PC-3 (cell line): ENCODE data around the gene STAT2. TPM values are rescaled to one million over a fixed set of nuclear protein-coding genes. Genes with fewer than 3 reads are reported as not detected.

Experiments used
- ATAC-seq: fragments of 200-7000 bp; cut with Tn5 transposase; 2 replicates; pipeline ENCODE4 v1.9.1; 2020; ENCODE audit warnings: mild to moderate bottlenecking, moderate library complexity
- BruUV-seq: library from RNA; stranded (reverse); fragments of 400-500 nt; replicated peaks from 2 replicates; lab custom pipeline; 2021; lab: Mats Ljungman, UMichigan
- CTCF ChIA-PET: fragments of 300-600 bp; sonication (Branson Sonifier 250); formaldehyde crosslinking; loops from one replicate; lab custom pipeline; 2022; ENCODE audit warnings: antibody characterized with exemption; lab: Charles Lee
- POLR2A ChIA-PET: fragments of 300-600 bp; sonication (Branson Sonifier 250); formaldehyde crosslinking; loops from one replicate; lab custom pipeline; 2022; ENCODE audit warnings: antibody characterized with exemption; ENCODE audit not compliant: unreplicated experiment; lab: Charles Lee
- DNase-seq: peaks from one replicate; pipeline ENCODE4 v3.0.0-alpha.2; 2015
- H2AFZ ChIP-seq: fragments of 300-600 bp; sonication (generic); 2 replicates; pipeline ENCODE4 v1.6.0; 2016; ENCODE audit warnings: antibody characterized with exemption, low read length
- H3F3A ChIP-seq: fragments of 300-600 bp; sonication (generic); one replicate; pipeline ENCODE4 v1.6.0; 2017; ENCODE audit warnings: antibody characterized with exemption, low read length, control low read depth, mild to moderate bottlenecking; ENCODE audit not compliant: unreplicated experiment
- H3K27ac ChIP-seq: fragments of 300-600 bp; sonication (generic); 2 replicates; pipeline ENCODE4 v1.5.1; 2016; ENCODE audit warnings: mild to moderate bottlenecking, low read length
- H3K27me3 ChIP-seq: fragments of 300-600 bp; sonication (generic); 2 replicates; pipeline ENCODE4 v1.6.1; 2016; ENCODE audit warnings: low read length, mixed read lengths
- H3K36me3 ChIP-seq: fragments of 300-600 bp; sonication (generic); 2 replicates; pipeline ENCODE4 v1.6.1; 2016; ENCODE audit warnings: low read depth, mixed run types, low read length, mixed read lengths
- H3K4me1 ChIP-seq: fragments of 300-600 bp; sonication (generic); 2 replicates; pipeline ENCODE4 v1.5.1; 2016; ENCODE audit warnings: low read length; ENCODE audit not compliant: insufficient read depth
- H3K4me2 ChIP-seq: fragments of 300-600 bp; sonication (generic); 2 replicates; pipeline ENCODE4 v1.6.0; 2016; ENCODE audit warnings: low read length
- H3K4me3 ChIP-seq: fragments of 300-600 bp; sonication (generic); 2 replicates; pipeline ENCODE4 v1.5.1; 2016; ENCODE audit warnings: mild to moderate bottlenecking, low read length, mixed read lengths
- H3K79me2 ChIP-seq: fragments of 300-600 bp; sonication (generic); 2 replicates; pipeline ENCODE4 v1.6.1; 2017; ENCODE audit warnings: low read length, mixed read lengths
- H3K9ac ChIP-seq: fragments of 300-600 bp; sonication (generic); 2 replicates; pipeline ENCODE4 v1.6.0; 2016; ENCODE audit warnings: mild to moderate bottlenecking, low read length
- H3K9me2 ChIP-seq: fragments of 300-600 bp; sonication (generic); replicated peaks from 2 replicates; pipeline ENCODE4 v1.6.1; 2016; ENCODE audit warnings: mixed run types, low read length, mixed read lengths
- H3K9me3 ChIP-seq: fragments of 300-600 bp; sonication (generic); 2 replicates; pipeline ENCODE4 v1.6.1; 2016; ENCODE audit warnings: low read length, mixed read lengths
- H4K20me1 ChIP-seq: fragments of 300-600 bp; sonication (generic); 2 replicates; pipeline ENCODE4 v1.6.1; 2016; ENCODE audit warnings: low read length, mixed read lengths
- CTCF ChIP-seq: fragments of 300-600 bp; sonication (generic); conservative IDR thresholded peaks from 2 replicates; pipeline ENCODE4 v1.5.1; 2017; ENCODE audit warnings: antibody characterized with exemption, low read depth, mild to moderate bottlenecking, low read length
- EZH2 ChIP-seq: fragments of 300-600 bp; sonication (generic); IDR thresholded peaks from one replicate; pipeline ENCODE4 v1.6.1; 2017; ENCODE audit warnings: antibody characterized with exemption, mild to moderate bottlenecking, low read length; ENCODE audit not compliant: unreplicated experiment
- EZH2phosphoT487 ChIP-seq: fragments of 300-600 bp; sonication (generic); IDR thresholded peaks from 2 replicates; pipeline ENCODE4 v1.6.1; 2018; ENCODE audit warnings: mild to moderate bottlenecking, antibody characterized with exemption, low read length, borderline replicate concordance
- intact Hi-C: fragments of 100-400 bp; cut with micrococcal nuclease; formaldehyde crosslinking; loops from 2 replicates; pipeline ENCODE4 v1.9.0; 2023
- total RNA-seq: library from RNA; depleted of rRNA; stranded (reverse); fragments of >200 nt; gene quantifications from 2 replicates; pipeline ENCODE4 v1.2.3, GENCODE V29; 2014

Gene STAT2
- total RNA-seq, 1 experiment from 2014 or later, result 68.8 TPM

DNA sequence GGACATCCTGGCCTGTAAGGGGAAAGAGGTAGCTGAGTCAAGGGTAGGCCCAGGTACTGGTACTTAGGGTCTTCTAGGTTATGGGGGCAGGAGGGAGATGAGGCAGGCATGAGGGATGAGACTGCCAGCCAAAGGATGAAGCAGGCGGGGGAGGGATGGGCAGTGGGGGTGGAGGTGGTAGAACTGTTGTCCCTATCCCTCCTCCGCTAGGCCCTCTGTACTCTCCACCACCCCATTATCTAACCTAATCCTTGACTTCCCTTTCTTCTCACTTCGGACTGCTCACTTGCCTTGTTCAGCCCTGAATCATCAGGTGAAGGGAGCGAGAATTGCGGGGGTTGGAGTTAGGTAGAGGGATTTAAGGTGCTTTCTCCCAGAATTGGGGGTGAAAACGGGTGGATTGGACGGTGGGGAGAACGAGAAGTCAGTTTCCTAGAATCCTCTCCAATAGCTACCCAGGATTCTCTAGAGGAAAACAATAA, 26.7 kb downstream of the STAT2 start:
- TF ChIP-seq CTCF (no peak), EZH2phosphoT487 (no peak), EZH2 (no peak)
- Histone ChIP-seq H3K4me3 (peak overlapping the region; percentile 72), H2AFZ (peak overlapping the region; percentile 99), H3F3A (no peaks in the 10 kb centered on the region), H3K36me3 (no peaks in the 10 kb centered on the region), H3K27ac (peak overlapping the region; percentile 92), H4K20me1 (no peaks in the 10 kb centered on the region), H3K79me2 (no peaks in the 10 kb centered on the region), H3K4me2 (peak overlapping the region; percentile 93), H3K9me3 (no peaks in the 10 kb centered on the region), H3K27me3 (no peaks in the 10 kb centered on the region), H3K4me1 (peaks cover 26% of the 10 kb centered on the region), H3K9me2 (no peaks in the 10 kb centered on the region), H3K9ac (peak overlapping the region; percentile 91)
- ATAC-seq (no peak), DNase-seq (no peak)
- POLR2A ChIA-PET, result interaction anchor here (0.6 to 0.9 kb wide), 3 partner anchors 17 to 40 kb away, joined by 4 to 9 read pairs (median 6); partner anchors contain the start of genes CNPY2 and STAT2
- CTCF ChIA-PET, result no interaction called here
- intact Hi-C loops, result no loop called here
- BruUV-seq, result TSS peak; percentile 94

GRCh38 chr12:56332512-56333196, 27.3 kb downstream of the STAT2 start:
- TF ChIP-seq EZH2, result no peak
- H4K20me1 ChIP-seq, result no peaks in the 10 kb centered on the region
- H3K9me3 ChIP-seq, result no peaks in the 10 kb centered on the region
- intact Hi-C loops, result no loop called here
- H3F3A ChIP-seq, result no peaks in the 10 kb centered on the region
- ChIA-PET POLR2A (interaction anchor here (0.6 to 0.9 kb wide), 2 partner anchors 17 to 41 kb away, joined by 4 to 6 read pairs; partner anchors contain the start of gene CNPY2), CTCF (no interaction called here)
- H3K9me2 ChIP-seq, result no peaks in the 10 kb centered on the region
- H3K9ac ChIP-seq, result peak overlapping the region; percentile 91; the same call in 1 of the 2 replicates
- H2AFZ ChIP-seq, result no peak overlapping the region
- H3K27me3 ChIP-seq, result no peaks in the 10 kb centered on the region
- ATAC-seq, result no peak
- H3K4me3 ChIP-seq, result peak overlapping the region; percentile 72; the same call in 1 of the 2 replicates
- H3K36me3 ChIP-seq, result no peaks in the 10 kb centered on the region
- no peaks in the 10 kb centered on the region for H3K79me2 ChIP-seq
- H3K4me2 ChIP-seq, result peak overlapping the region; percentile 93
- no peak for DNase-seq
- H3K4me1 ChIP-seq, result peaks cover 20% of the 10 kb centered on the region
- no peak overlapping the region; the same call in 1 of the 2 replicates for H3K27ac ChIP-seq
- no TSS peak for BruUV-seq

DNA sequence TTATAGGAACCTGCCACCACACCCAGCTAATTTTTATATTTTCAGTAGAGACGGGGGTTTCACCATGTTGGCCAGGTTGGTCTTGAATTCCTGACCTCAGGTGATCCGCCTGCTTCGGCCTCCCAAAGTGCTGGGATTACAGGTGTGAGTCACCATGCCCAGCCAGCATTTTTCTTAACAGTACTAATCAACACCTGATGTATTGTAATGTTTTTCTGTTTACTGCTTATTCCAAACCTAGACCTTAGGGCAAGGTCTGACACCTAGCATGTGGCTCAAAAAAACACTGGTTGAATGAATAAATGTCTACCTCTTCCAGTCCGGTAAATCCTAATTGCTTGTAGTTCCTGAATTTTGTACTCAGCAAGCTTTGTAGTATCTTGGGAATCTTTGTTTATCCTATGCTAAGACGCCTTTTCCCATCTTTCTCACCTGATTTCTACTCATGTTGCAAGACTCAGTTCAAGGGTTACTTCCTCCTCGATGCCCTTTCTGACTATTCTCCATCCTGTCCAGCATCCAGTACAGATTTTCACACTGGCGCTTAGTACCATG, 28.9 kb downstream of the STAT2 start:
- BruUV-seq, result no TSS peak
- CTCF ChIA-PET, result no interaction called here
- Histone ChIP-seq H3K79me2 (no peaks in the 10 kb centered on the region), H3F3A (no peaks in the 10 kb centered on the region), H2AFZ (no peak overlapping the region), H3K9me2 (no peaks in the 10 kb centered on the region), H4K20me1 (no peaks in the 10 kb centered on the region), H3K4me3 (no peak overlapping the region), H3K4me1 (peaks cover 28% of the 10 kb centered on the region), H3K27ac (no peak overlapping the region), H3K9ac (no peak overlapping the region), H3K36me3 (no peaks in the 10 kb centered on the region), H3K4me2 (no peak overlapping the region), H3K9me3 (no peaks in the 10 kb centered on the region), H3K27me3 (no peaks in the 10 kb centered on the region)
- DNase-seq (no peak), ATAC-seq (no peak)
- intact Hi-C loops, result no loop called here
- POLR2A ChIA-PET, result no interaction called here
- TF ChIP-seq EZH2 (no peak), CTCF (no peak), EZH2phosphoT487 (no peak)
